ENCODE measurements around the gene TSPAN9. TPM values are rescaled to one million over a fixed set of nuclear protein-coding genes. Genes with fewer than 3 reads are reported as not detected.

TSPAN9 gene
- total and polyA plus RNA-seq, 4 experiments from 2014 or later, result 0.67 to 0.84 TPM; not detected in 2

DNA sequence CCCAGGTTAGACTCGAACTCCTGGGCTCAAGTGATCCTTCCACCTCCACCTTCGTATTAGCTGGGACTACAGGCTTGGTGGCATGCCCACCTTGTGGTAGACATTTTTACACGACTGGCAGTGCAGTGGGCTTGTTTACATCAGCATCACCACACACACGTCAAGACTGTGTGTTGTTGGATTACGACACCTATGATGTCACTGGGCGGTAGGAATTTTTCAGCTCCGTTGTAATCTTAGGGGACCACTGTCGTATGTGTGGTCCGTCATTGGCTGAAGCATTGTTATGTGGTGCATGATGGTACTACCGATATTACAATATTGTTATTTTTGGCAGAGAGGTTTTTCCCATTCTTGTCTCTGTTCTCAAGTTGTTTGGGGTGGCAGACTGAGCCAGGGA lies 50.7 kb downstream of the TSPAN9 start:
- Histone ChIP-seq H3K4me3 (ENCODE audit: low read length in 2 of 2) (no peak overlapping the region), H3K27me3 (ENCODE audit: insufficient read depth, low read length) (no peaks in the 10 kb centered on the region), H3K27ac (ENCODE audit: low read depth, low read length) (no peak overlapping the region), H3K36me3 (ENCODE audit: insufficient read depth, low read length) (no peaks in the 10 kb centered on the region), H3K9me3 (ENCODE audit: control insufficient read depth in 1 of 2, low read length in 2 of 2) (no peaks in the 10 kb centered on the region), H3K4me1 (ENCODE audit: insufficient read depth, low read length) (peaks cover 15% of the 10 kb centered on the region)
- H3K27me3 Mint-ChIP-seq, result peaks cover 13 to 25% of the 10 kb centered on the region in 2 donors
- peaks cover 0 to 12% (median 4%) of the 10 kb centered on the region in 8 donors for H3K9me3 Mint-ChIP-seq
- CTCF ChIA-PET (ENCODE audit: partially characterized antibody), result no interaction called here
- intact Hi-C loops (cut with micrococcal nuclease), result no loop called here
- POLR2A ChIA-PET (ENCODE audit: partially characterized antibody), result no interaction called here
- no peak overlapping the region for H3K4me3 Mint-ChIP-seq
- H3K36me3 Mint-ChIP-seq, result no peaks in the 10 kb centered on the region
- no peak for DNase-seq
- peaks cover 10 to 23% (median 16%) of the 10 kb centered on the region in 4 donors for H3K4me1 Mint-ChIP-seq
- H3K27ac Mint-ChIP-seq, result no peak overlapping the region

DNA sequence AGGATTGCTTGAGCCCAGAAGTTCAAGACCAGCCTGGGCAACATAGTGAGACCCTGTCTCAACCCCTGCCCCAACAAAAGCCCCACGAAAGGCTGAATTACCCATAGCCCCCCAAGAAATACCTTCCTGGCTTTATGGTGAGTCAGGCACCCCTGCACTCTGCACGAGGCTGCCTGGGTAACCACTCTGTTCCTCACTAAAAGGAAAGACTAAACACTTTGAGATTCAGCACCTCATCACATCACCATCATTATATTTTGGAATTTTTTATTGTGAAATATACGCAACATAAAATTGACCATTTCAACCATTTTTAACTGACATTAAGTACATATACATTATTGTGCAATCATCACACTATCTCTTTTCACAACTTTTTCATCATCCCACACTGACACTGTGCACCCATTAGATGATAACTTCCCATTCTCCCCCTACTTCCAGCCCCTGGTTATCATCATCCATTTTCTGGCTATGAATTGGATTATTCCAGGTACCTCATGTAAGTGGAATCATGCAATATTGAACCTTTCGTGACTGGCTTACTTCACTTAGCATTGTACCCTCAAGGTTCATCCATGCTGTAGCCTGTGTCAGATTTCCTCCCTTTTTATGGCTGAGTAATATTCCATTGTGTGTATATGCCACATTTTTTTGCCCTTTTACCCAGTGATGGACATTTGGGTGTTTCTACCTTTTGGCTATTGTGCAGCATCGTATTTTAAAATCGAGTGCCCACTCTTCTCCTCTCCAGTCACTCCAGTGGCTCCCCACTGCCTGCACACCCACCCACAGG lies 51.5 kb downstream of the TSPAN9 start:
- Histone ChIP-seq H3K9me3 (ENCODE audit: control insufficient read depth in 1 of 2, low read length in 2 of 2) (no peaks in the 10 kb centered on the region), H3K27ac (ENCODE audit: low read depth, low read length) (no peak overlapping the region), H3K27me3 (ENCODE audit: insufficient read depth, low read length) (no peaks in the 10 kb centered on the region), H3K36me3 (ENCODE audit: insufficient read depth, low read length) (no peaks in the 10 kb centered on the region), H3K4me1 (ENCODE audit: insufficient read depth, low read length) (peaks cover 15% of the 10 kb centered on the region), H3K4me3 (ENCODE audit: low read length in 2 of 2) (no peak overlapping the region)
- H3K27me3 Mint-ChIP-seq, result peaks cover 16 to 23% of the 10 kb centered on the region in 2 donors
- intact Hi-C loops (cut with micrococcal nuclease), result no loop called here
- no peak for DNase-seq
- no peak overlapping the region for H3K27ac Mint-ChIP-seq
- no peaks in the 10 kb centered on the region for H3K36me3 Mint-ChIP-seq
- H3K4me1 Mint-ChIP-seq, result peaks cover 10 to 23% (median 16%) of the 10 kb centered on the region in 4 donors
- H3K4me3 Mint-ChIP-seq, result peak overlapping the region in 2 of 8 donors; percentile 7 to 43
- H3K9me3 Mint-ChIP-seq, result peaks cover 0 to 12% (median 3%) of the 10 kb centered on the region in 8 donors
- ChIA-PET CTCF (ENCODE audit: partially characterized antibody) (interaction anchor here (1.6 kb wide), 1 partner anchor 11 kb away, joined by 6 read pairs; no protein-coding TSS in a partner anchor), POLR2A (ENCODE audit: partially characterized antibody) (no interaction called here)

DNA sequence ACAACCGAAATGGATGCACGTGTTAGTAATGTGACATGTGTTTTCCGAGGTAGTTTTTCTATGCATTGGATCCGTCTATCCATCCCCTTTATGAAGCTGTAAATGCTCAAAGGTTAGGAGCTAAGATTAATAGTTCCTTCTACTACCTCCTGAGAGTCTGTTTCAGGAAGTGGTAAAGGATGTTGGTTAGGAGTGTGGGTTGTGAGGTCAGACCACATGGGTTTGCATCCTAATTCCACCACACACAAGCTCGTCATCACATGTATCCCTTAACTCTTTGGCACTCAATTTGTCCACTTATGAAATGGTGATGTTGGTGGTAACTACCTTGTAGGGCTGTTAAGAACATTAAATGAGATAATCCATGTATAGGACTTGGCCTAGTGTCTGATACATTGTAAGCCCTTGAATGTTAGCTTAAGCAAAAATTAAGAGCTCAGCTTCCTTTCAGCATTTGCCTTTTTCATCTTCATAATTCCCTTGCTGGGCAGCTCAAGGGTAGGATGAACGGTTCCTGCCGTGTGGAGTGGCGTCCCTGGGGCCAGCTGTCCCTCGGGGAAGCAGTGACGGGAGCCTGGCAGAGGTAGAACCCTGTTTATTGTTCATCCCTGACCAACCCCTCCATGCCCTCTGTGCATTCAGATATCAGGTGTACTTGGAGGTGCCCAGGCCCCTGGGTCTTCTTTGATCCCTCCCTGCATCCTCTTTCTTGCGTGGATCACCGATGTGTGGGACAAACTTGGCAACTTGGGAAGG lies 52.3 kb downstream of the TSPAN9 start:
- ChIA-PET POLR2A (ENCODE audit: partially characterized antibody) (no interaction called here), CTCF (ENCODE audit: partially characterized antibody) (interaction anchor here (1.6 kb wide), 1 partner anchor 10 kb away, joined by 6 read pairs; no protein-coding TSS in a partner anchor)
- Histone ChIP-seq H3K27me3 (ENCODE audit: insufficient read depth, low read length) (no peaks in the 10 kb centered on the region), H3K9me3 (ENCODE audit: control insufficient read depth in 1 of 2, low read length in 2 of 2) (no peaks in the 10 kb centered on the region), H3K4me3 (ENCODE audit: low read length in 2 of 2) (no peak overlapping the region), H3K4me1 (ENCODE audit: insufficient read depth, low read length) (peaks cover 15% of the 10 kb centered on the region), H3K27ac (ENCODE audit: low read depth, low read length) (no peak overlapping the region), H3K36me3 (ENCODE audit: insufficient read depth, low read length) (no peaks in the 10 kb centered on the region)
- Mint-ChIP-seq H3K4me3 (peak overlapping the region in 3 of 8 donors; percentile 7 to 75 (median 43)), H3K27me3 (peaks cover 21 to 30% of the 10 kb centered on the region in 2 donors), H3K4me1 (peaks cover 10 to 23% (median 16%) of the 10 kb centered on the region in 4 donors), H3K9me3 (peaks cover 0 to 12% (median 3%) of the 10 kb centered on the region in 8 donors), H3K36me3 (no peaks in the 10 kb centered on the region), H3K27ac (no peak overlapping the region)
- DNase-seq, result peak in 2 of 5 donors; percentile 15 to 16
- intact Hi-C loops (cut with micrococcal nuclease), result no loop called here

DNA sequence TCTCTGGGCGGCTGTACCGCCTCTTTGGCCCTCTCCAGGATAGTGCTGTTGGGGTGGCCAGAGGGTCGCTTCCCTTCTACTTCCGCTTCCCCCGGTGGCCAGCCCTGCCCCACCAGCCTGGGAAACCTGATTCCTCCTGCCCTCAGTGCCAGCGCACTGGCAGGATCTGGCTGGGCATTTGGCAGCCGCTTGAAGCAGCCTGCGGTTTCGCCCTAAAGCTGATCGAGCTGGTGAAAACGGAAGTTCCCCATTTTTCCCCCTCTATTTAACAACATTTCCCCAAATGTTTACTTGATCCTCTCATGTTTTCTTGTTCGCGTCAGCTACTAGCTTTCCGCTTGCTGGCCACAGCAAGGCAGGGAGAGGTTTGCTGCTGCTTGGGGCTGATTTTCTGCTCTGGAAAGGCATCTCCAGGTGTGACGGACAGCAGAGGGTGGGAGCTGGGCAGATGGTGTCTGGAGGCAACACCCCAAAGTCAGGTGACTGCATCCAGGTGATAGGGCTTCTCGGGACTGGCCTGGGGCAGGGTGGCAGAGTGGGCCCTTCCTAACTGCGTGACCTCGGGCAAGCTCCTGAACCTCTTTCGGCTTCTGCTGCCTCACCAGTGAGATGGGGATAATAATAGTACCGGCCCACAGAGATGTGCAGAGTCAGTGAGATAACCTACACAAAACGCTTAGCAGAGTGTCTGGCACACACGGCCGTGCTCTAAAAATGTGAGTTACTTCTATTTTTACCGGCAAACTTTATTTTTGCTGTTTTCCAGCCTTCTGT lies 53.1 kb downstream of the TSPAN9 start:
- no peaks in the 10 kb centered on the region for H3K36me3 ChIP-seq (ENCODE audit: insufficient read depth, low read length)
- Mint-ChIP-seq H3K27ac (peak overlapping the region in 1 of 7 donors; percentile 42), H3K9me3 (peaks cover 0 to 12% (median 3%) of the 10 kb centered on the region in 8 donors), H3K4me3 (peak overlapping the region in 4 of 8 donors; percentile 20 to 75 (median 22)), H3K36me3 (no peaks in the 10 kb centered on the region), H3K4me1 (peaks cover 10 to 23% (median 16%) of the 10 kb centered on the region in 4 donors), H3K27me3 (peaks cover 21 to 33% of the 10 kb centered on the region in 2 donors)
- no peak overlapping the region for H3K4me3 ChIP-seq (ENCODE audit: low read length in 2 of 2)
- CTCF ChIA-PET (ENCODE audit: partially characterized antibody), result interaction anchor here (1.6 kb wide), 1 partner anchor 9 kb away, joined by 6 read pairs; no protein-coding TSS in a partner anchor
- H3K4me1 ChIP-seq (ENCODE audit: insufficient read depth, low read length), result peaks cover 15% of the 10 kb centered on the region
- H3K27ac ChIP-seq (ENCODE audit: low read depth, low read length), result no peak overlapping the region
- POLR2A ChIA-PET (ENCODE audit: partially characterized antibody), result no interaction called here
- no peaks in the 10 kb centered on the region for H3K27me3 ChIP-seq (ENCODE audit: insufficient read depth, low read length)
- no peaks in the 10 kb centered on the region for H3K9me3 ChIP-seq (ENCODE audit: control insufficient read depth in 1 of 2, low read length in 2 of 2)
- intact Hi-C loops (cut with micrococcal nuclease), result no loop called here
- no peak for DNase-seq

DNA sequence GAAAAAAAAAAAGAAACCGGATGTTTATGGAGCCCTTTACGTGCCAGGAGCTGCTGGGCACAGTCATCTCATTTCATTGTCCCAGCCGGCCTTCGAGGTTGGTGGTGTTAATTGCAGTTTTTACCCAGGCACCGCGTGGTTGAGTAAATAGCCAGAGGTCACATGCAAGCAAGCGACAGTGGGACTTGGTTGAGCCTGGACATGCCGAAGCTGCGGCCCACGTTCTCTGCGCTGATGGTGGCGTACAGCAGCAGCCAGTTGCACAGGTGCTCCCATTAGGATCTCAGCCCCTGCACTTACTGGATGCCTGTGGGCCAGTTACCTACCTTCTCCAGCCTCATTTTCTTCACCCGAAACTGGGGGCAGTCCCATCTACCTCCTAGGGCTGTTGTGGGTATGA lies 54.0 kb downstream of the TSPAN9 start:
- H3K4me3 ChIP-seq (ENCODE audit: low read length in 2 of 2), result no peak overlapping the region
- H3K27me3 ChIP-seq (ENCODE audit: insufficient read depth, low read length), result no peaks in the 10 kb centered on the region
- POLR2A ChIA-PET (ENCODE audit: partially characterized antibody), result no interaction called here
- no peak overlapping the region for H3K27ac Mint-ChIP-seq
- H3K36me3 Mint-ChIP-seq, result no peaks in the 10 kb centered on the region
- no peaks in the 10 kb centered on the region for H3K36me3 ChIP-seq (ENCODE audit: insufficient read depth, low read length)
- peaks cover 15% of the 10 kb centered on the region for H3K4me1 ChIP-seq (ENCODE audit: insufficient read depth, low read length)
- no peaks in the 10 kb centered on the region for H3K9me3 ChIP-seq (ENCODE audit: control insufficient read depth in 1 of 2, low read length in 2 of 2)
- CTCF ChIA-PET (ENCODE audit: partially characterized antibody), result no interaction called here
- H3K27me3 Mint-ChIP-seq, result peaks cover 22 to 33% of the 10 kb centered on the region in 2 donors
- no peak overlapping the region for H3K27ac ChIP-seq (ENCODE audit: low read depth, low read length)
- peaks cover 10 to 23% (median 16%) of the 10 kb centered on the region in 4 donors for H3K4me1 Mint-ChIP-seq
- H3K9me3 Mint-ChIP-seq, result peaks cover 0 to 5% (median 2%) of the 10 kb centered on the region in 8 donors
- peak overlapping the region in 1 of 8 donors; percentile 75 for H3K4me3 Mint-ChIP-seq
- DNase-seq, result no peak
- intact Hi-C loops (cut with micrococcal nuclease), result no loop called here

DNA sequence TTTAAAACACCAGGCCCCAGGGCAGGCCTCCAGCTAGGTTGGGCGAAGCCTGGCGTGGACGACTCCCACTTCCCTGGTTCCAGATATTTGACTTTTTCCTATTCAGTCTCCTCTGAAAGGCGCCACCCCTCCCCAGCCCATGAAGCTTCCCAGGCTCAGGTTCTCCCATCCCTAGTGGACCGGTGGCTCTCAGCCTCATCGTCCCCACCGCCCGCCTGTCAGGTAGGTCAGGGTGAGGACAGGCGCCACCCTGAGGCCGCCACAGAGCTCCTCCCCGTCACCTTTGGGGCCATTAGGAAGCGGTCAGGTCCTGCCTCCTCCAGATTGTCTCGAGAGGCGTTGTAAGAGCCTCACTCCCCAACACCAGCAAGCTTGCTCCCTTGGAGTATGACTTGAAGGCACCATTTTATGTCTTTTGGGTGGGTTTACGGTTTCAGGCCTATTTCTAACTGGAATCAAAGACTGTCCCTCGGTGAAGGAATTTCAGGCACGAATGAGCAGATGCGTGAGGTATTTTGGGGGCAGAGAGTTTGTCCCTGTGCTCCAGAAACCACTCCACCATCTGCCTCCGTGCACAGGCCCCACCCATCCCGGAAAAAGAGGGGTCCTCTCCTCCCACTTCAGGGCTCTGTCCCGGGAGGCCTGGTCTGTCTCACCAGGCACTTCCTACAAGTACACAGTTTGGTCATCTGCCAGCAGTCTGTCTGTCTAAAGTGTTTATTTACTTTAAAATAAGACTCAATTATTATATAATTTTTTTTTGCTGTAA lies 55.6 kb downstream of the TSPAN9 start:
- peaks cover 10 to 23% (median 16%) of the 10 kb centered on the region in 4 donors for H3K4me1 Mint-ChIP-seq

More for the DNA sequence above, 55.6 kb downstream of the TSPAN9 start:
- Histone ChIP-seq H3K9me3 (ENCODE audit: control insufficient read depth in 1 of 2, low read length in 2 of 2) (no peaks in the 10 kb centered on the region), H3K4me1 (ENCODE audit: insufficient read depth, low read length) (peaks cover 15% of the 10 kb centered on the region), H3K4me3 (ENCODE audit: low read length in 2 of 2) (no peak overlapping the region), H3K27ac (ENCODE audit: low read depth, low read length) (no peak overlapping the region), H3K36me3 (ENCODE audit: insufficient read depth, low read length) (no peaks in the 10 kb centered on the region), H3K27me3 (ENCODE audit: insufficient read depth, low read length) (no peaks in the 10 kb centered on the region)
- ChIA-PET CTCF (ENCODE audit: partially characterized antibody) (interaction anchor here (0.8 to 1.3 kb wide), 3 partner anchors 13 to 143 kb away, joined by 3 to 5 read pairs (median 3); no protein-coding TSS in a partner anchor), POLR2A (ENCODE audit: partially characterized antibody) (no interaction called here)
- DNase-seq, result no peak
- no peak overlapping the region for H3K27ac Mint-ChIP-seq
- intact Hi-C loops (cut with micrococcal nuclease), result no loop called here
- no peak overlapping the region for H3K4me3 Mint-ChIP-seq
- no peaks in the 10 kb centered on the region for H3K36me3 Mint-ChIP-seq
- peaks cover 22 to 31% of the 10 kb centered on the region in 2 donors for H3K27me3 Mint-ChIP-seq
- H3K9me3 Mint-ChIP-seq, result peaks cover 0 to 5% (median 2%) of the 10 kb centered on the region in 8 donors
